ENCODE results near the gene KIAA0319L. TPM values are rescaled to one million over a fixed set of nuclear protein-coding genes. Genes with fewer than 3 reads are reported as not detected.

Gene KIAA0319L
- total and polyA plus RNA-seq, 4 donors: 27.0 to 107 (median 27.9) TPM

- Histone ChIP-seq H3K27ac (ENCODE audit: low read depth in 1 of 2, low read length in 2 of 2) (no peak overlapping the region), H3K4me3 (ENCODE audit: low read depth in 1 of 3, low read length in 3 of 3) (no peak overlapping the region), H3K9me3 (ENCODE audit: control insufficient read depth in 4 of 4, low read length in 3 of 4) (no peaks in the 10 kb centered on the region), H3K9ac (ENCODE audit: low read depth in 1 of 2, low read length in 2 of 2) (no peak overlapping the region), H3K36me3 (ENCODE audit: control insufficient read depth in 4 of 4, insufficient read depth in 3 of 4, low read depth in 1 of 4, low read length in 3 of 4) (peaks cover 2 to 26% (median 13%) of the 10 kb centered on the region in 4 donors), H3K4me1 (ENCODE audit: control insufficient read depth in 4 of 4, insufficient read depth in 4 of 4, low read length in 3 of 4) (no peaks in the 10 kb centered on the region), H3K27me3 (ENCODE audit: control insufficient read depth in 4 of 4, insufficient read depth in 4 of 4, low read length in 3 of 4) (no peaks in the 10 kb centered on the region)
- TF ChIP-seq MAX (IDR thresholded peaks at IDR 0.05) (no peak), REST (IDR thresholded peaks at IDR 0.05) (no peak)
- no peak for DNase-seq (ENCODE audit: low spot score)
- WGBS: 97% methylated on average over 6 of the region's 6 CpGs
These were observed 81.1 kb downstream of the KIAA0319L start for GRCh38 chr1:35475856-35476674.

GRCh38 chr1:35475356-35475755, 81.8 kb downstream of the KIAA0319L start:
- Histone ChIP-seq H3K9ac (ENCODE audit: low read depth in 1 of 2, low read length in 2 of 2) (no peak overlapping the region), H3K27ac (ENCODE audit: low read depth in 1 of 2, low read length in 2 of 2) (no peak overlapping the region), H3K27me3 (ENCODE audit: control insufficient read depth in 4 of 4, insufficient read depth in 4 of 4, low read length in 3 of 4) (no peaks in the 10 kb centered on the region), H3K4me1 (ENCODE audit: control insufficient read depth in 4 of 4, insufficient read depth in 4 of 4, low read length in 3 of 4) (no peaks in the 10 kb centered on the region), H3K9me3 (ENCODE audit: control insufficient read depth in 4 of 4, low read length in 3 of 4) (no peaks in the 10 kb centered on the region), H3K36me3 (ENCODE audit: control insufficient read depth in 4 of 4, insufficient read depth in 3 of 4, low read depth in 1 of 4, low read length in 3 of 4) (peaks cover 2 to 32% (median 17%) of the 10 kb centered on the region in 4 donors), H3K4me3 (ENCODE audit: low read depth in 1 of 3, low read length in 3 of 3) (no peak overlapping the region)
- no peak for DNase-seq (ENCODE audit: low spot score)
- WGBS: 98% methylated on average over 2 of the region's 2 CpGs
- TF ChIP-seq JUND (IDR thresholded peaks at IDR 0.05) (no peak), CTCF (IDR thresholded peaks at IDR 0.05; ENCODE audit: low read depth, low read length, missing input control) (no peak), REST (IDR thresholded peaks at IDR 0.05) (no peak), ATF3 (IDR thresholded peaks at IDR 0.05) (no peak), RXRA (IDR thresholded peaks at IDR 0.05) (no peak), MAX (IDR thresholded peaks at IDR 0.05) (no peak), RAD21 (IDR thresholded peaks at IDR 0.05) (no peak), YY1 (IDR thresholded peaks at IDR 0.05) (no peak), FOXA1 (IDR thresholded peaks at IDR 0.05) (no peak), HNF4G (IDR thresholded peaks at IDR 0.05) (no peak), SP1 (IDR thresholded peaks at IDR 0.05) (no peak), EGR1 (IDR thresholded peaks at IDR 0.05; ENCODE audit: low read depth in 2 of 2) (no peak), HNF4A (conservative IDR thresholded peaks at IDR 0.05) (no peak), NR2F2 (IDR thresholded peaks at IDR 0.05) (no peak), ZBTB33 (IDR thresholded peaks at IDR 0.05) (no peak), TAF1 (conservative IDR thresholded peaks at IDR 0.05) (no peak), GABPA (IDR thresholded peaks at IDR 0.05 in 1 of 2, conservative IDR thresholded peaks at IDR 0.05 in 1 of 2) (no peak), FOXA2 (IDR thresholded peaks at IDR 0.05) (no peak)

Measured in liver (tissue), 9 donors.